Lung (tissue), 12 donors: ENCODE measurements around the gene TXNDC8. TPM values are rescaled to one million over a fixed set of nuclear protein-coding genes. Genes with fewer than 3 reads are reported as not detected.

Experiments used
- ATAC-seq: fragments of 200-7000 bp; cut with Tn5 transposase; one replicate; pipeline ENCODE4 v1.9.1; 2020; ENCODE audit warnings: moderate number of reproducible peaks; ENCODE audit not compliant: insufficient read depth, low FRiP score
- DNase-seq, 3 donors: peaks; one replicate each; pipeline ENCODE4 v3.0.0-alpha.2; 2013 to 2017
- H3K27ac ChIP-seq, 2 donors: one replicate each; pipeline ENCODE4 v1.5.1; 2013; ENCODE audit warnings: mild to moderate bottlenecking in 2 of 2, moderate library complexity in 2 of 2, control low read depth in 1 of 2, inconsistent platforms in 1 of 2, low read depth in 1 of 2, low read length in 1 of 2
- H3K27me3 ChIP-seq, 3 donors: one replicate each; pipeline ENCODE4 v1.5.1; 2013; ENCODE audit warnings: low read length in 2 of 3; ENCODE audit not compliant: control insufficient read depth in 3 of 3, insufficient read depth in 3 of 3
- H3K36me3 ChIP-seq, 4 donors: one replicate each; pipeline ENCODE4 v1.5.1; 2013; ENCODE audit warnings: low read length in 4 of 4, mild to moderate bottlenecking in 1 of 4, moderate library complexity in 1 of 4; ENCODE audit not compliant: control insufficient read depth in 4 of 4, insufficient read depth in 4 of 4
- H3K4me1 ChIP-seq, 5 donors: one replicate each; pipeline ENCODE4 v1.5.1; 2013; ENCODE audit warnings: low read length in 5 of 5, mild to moderate bottlenecking in 2 of 5, moderate library complexity in 1 of 5; ENCODE audit not compliant: control insufficient read depth in 5 of 5, insufficient read depth in 5 of 5
- H3K4me3 ChIP-seq: one replicate; pipeline ENCODE4 v1.5.1; 2013; ENCODE audit warnings: mild to moderate bottlenecking, control low read depth, moderate library complexity
- H3K9ac ChIP-seq, 2 donors: one replicate each; pipeline ENCODE4 v1.5.1; 2013; ENCODE audit warnings: low read length in 2 of 2, control low read depth in 1 of 2; ENCODE audit not compliant: insufficient read depth in 1 of 2
- H3K9me3 ChIP-seq, 4 donors: one replicate each; pipeline ENCODE4 v1.5.1; 2013; ENCODE audit warnings: low read length in 3 of 4, mild to moderate bottlenecking in 1 of 4, moderate library complexity in 1 of 4; ENCODE audit not compliant: control insufficient read depth in 4 of 4, insufficient read depth in 3 of 4
- WGBS, 2 donors: extraction: QIAGEN DNeasy Blood & Tissue Kit; methylation state at CpG; one replicate each; pipeline ENCODE4 v1.1.7; 2013; 5-methylcytosine and 5-hydroxymethylcytosine counted together
- polyA plus RNA-seq, 2 donors: library from polyadenylated mRNA; stranded (reverse); fragments of 200-250 nt; gene quantifications; one replicate each; pipeline ENCODE4 v1.2.1, GENCODE V29; 2013
- total RNA-seq, 2 donors: library from RNA; depleted of rRNA in 1 of 2; stranded (reverse); fragments of >200 nt in 1 of 2; gene quantifications; one replicate each; pipeline ENCODE4 v1.2.1, GENCODE V29; 2014 to 2021
- TF ChIP-seq, protein P1 (sequence below): IDR thresholded peaks from 2 replicates; pipeline ENCODE4 v1.5.1; 2012; ENCODE audit warnings: mild to moderate bottlenecking; ENCODE audit errors: control extremely low read depth, extremely low read depth
- donor health status: control.
- donor health status: control.
- donor health status: Bipolar disorder and iron deficiency.
- donor health status: healthy.
- donor health status: DM: yes; HTN: yes; CAD: no.

TXNDC8 gene
- total and polyA plus RNA-seq, 4 donors: not detected

GRCh38 chr9:110328763-110329162 is 8.9 kb downstream of the TXNDC8 start:
- H3K27me3 ChIP-seq: no peaks in the 10 kb centered on the region
- DNase-seq (no peak), ATAC-seq (no peak)
- TF ChIP-seq, protein P1, sequence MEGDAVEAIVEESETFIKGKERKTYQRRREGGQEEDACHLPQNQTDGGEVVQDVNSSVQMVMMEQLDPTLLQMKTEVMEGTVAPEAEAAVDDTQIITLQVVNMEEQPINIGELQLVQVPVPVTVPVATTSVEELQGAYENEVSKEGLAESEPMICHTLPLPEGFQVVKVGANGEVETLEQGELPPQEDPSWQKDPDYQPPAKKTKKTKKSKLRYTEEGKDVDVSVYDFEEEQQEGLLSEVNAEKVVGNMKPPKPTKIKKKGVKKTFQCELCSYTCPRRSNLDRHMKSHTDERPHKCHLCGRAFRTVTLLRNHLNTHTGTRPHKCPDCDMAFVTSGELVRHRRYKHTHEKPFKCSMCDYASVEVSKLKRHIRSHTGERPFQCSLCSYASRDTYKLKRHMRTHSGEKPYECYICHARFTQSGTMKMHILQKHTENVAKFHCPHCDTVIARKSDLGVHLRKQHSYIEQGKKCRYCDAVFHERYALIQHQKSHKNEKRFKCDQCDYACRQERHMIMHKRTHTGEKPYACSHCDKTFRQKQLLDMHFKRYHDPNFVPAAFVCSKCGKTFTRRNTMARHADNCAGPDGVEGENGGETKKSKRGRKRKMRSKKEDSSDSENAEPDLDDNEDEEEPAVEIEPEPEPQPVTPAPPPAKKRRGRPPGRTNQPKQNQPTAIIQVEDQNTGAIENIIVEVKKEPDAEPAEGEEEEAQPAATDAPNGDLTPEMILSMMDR: no peak
- WGBS, 2 donors: 89 to 96% methylated on average over 1 of the region's 1 CpG
- H3K9me3 ChIP-seq: no peaks in the 10 kb centered on the region
- no peak overlapping the region for H3K9ac ChIP-seq
- no peak overlapping the region for H3K4me3 ChIP-seq
- H3K36me3 ChIP-seq: no peaks in the 10 kb centered on the region
- H3K4me1 ChIP-seq: no peaks in the 10 kb centered on the region
- H3K27ac ChIP-seq: no peak overlapping the region

GRCh38 chr9:110327716-110328115 is 9.9 kb downstream of the TXNDC8 start:
- no peaks in the 10 kb centered on the region for H3K4me1 ChIP-seq
- no peaks in the 10 kb centered on the region for H3K9me3 ChIP-seq
- WGBS, 2 donors: 94 to 98% methylated on average over 1 of the region's 1 CpG
- H3K27ac ChIP-seq: no peak overlapping the region
- H3K4me3 ChIP-seq: no peak overlapping the region
- no peaks in the 10 kb centered on the region for H3K27me3 ChIP-seq
- H3K36me3 ChIP-seq: no peaks in the 10 kb centered on the region
- ATAC-seq (no peak), DNase-seq (no peak)
- no peak overlapping the region for H3K9ac ChIP-seq
- TF ChIP-seq, protein P1: no peak

GRCh38 chr9:110323818-110324217 is 13.8 kb downstream of the TXNDC8 start:
- Histone ChIP-seq H3K4me3 (no peak overlapping the region), H3K4me1 (peaks cover 0 to 3% (median 0%) of the 10 kb centered on the region in 5 donors), H3K9me3 (no peaks in the 10 kb centered on the region), H3K27me3 (no peaks in the 10 kb centered on the region), H3K27ac (no peak overlapping the region), H3K36me3 (no peaks in the 10 kb centered on the region), H3K9ac (no peak overlapping the region)
- DNase-seq: no peak
- TF ChIP-seq, protein P1: no peak
- ATAC-seq: no peak
